Glomerular endothelial cell (primary cell): Measurements from ENCODE around the gene ZNF416. TPM values are rescaled to one million over a fixed set of nuclear protein-coding genes. Genes with fewer than 3 reads are reported as not detected.

ENCODE experiments used
- DNase-seq: peaks from one replicate; pipeline ENCODE4 v3.0.0-alpha.2; 2011; ENCODE audit warnings: low read depth, low spot score; ENCODE audit errors: extremely low read depth
- total RNA-seq: library from RNA; depleted of rRNA; stranded (reverse); fragments of >200 nt; gene quantifications from 2 replicates; pipeline ENCODE4 v1.2.3, GENCODE V29; 2015

The ZNF416 gene
- total RNA-seq = 4.4 and 5.0 TPM in 2 replicates

- peak; percentile 92 for DNase-seq
Measured at GRCh38 chr19:57578487-57579205, at the start of gene ZNF416. Gene ZNF416 (minus strand): TSS chr19:57578911. CDS start chr19:57578704, 207 bp downstream.

GRCh38 chr19:57623091-57623490 is 44.4 kb upstream of the ZNF416 start:
- DNase-seq = no peak

- no peak for DNase-seq
Measured at GRCh38 chr19:57620673-57621348, 42.1 kb upstream of the ZNF416 start.

GRCh38 chr19:57615346-57615745 is 36.6 kb upstream of the ZNF416 start:
- no peak for DNase-seq

- peak; percentile 60 for DNase-seq
Measured at GRCh38 chr19:57613941-57614743, 35.4 kb upstream of the ZNF416 start, which contains the start of gene ZNF134. Gene ZNF134 (plus strand): TSS chr19:57614242. CDS start chr19:57619469, 5,227 bp downstream.

GRCh38 chr19:57611113-57611512 is 32.4 kb upstream of the ZNF416 start:
- DNase-seq = no peak

- no peak for DNase-seq
Measured at GRCh38 chr19:57606931-57607330, 28.2 kb upstream of the ZNF416 start.

GRCh38 chr19:57599761-57600383 is 21.2 kb upstream of the ZNF416 start, which contains the start of gene ZNF530:
Gene ZNF530 (plus strand): TSS chr19:57599885. CDS start chr19:57604346, 4,461 bp downstream.
- peak; percentile 55 for DNase-seq

GRCh38 chr19:57599377-57599760 is 20.7 kb upstream of the ZNF416 start:
- no peak for DNase-seq

- no peak for DNase-seq
Measured at GRCh38 chr19:57587529-57587928, 8.8 kb upstream of the ZNF416 start.

GRCh38 chr19:57583521-57584416 is 5.1 kb upstream of the ZNF416 start, which contains the start of gene ZIK1:
Gene ZIK1 (plus strand): TSS chr19:57584145. CDS start chr19:57584357, 212 bp downstream.
- peak; percentile 37 for DNase-seq

- DNase-seq = no peak
Measured at GRCh38 chr19:57583104-57583520, 4.4 kb upstream of the ZNF416 start.

GRCh38 chr19:57576661-57577060 is 2.0 kb downstream of the ZNF416 start:
- DNase-seq = no peak

GRCh38 chr19:57572415-57572947 is 6.2 kb downstream of the ZNF416 start:
- DNase-seq = no peak

GRCh38 chr19:57570707-57571106 is 8.0 kb downstream of the ZNF416 start:
- no peak for DNase-seq

- peak; percentile 31 for DNase-seq
Measured at GRCh38 chr19:57566396-57567265, 12.1 kb downstream of the ZNF416 start.

GRCh38 chr19:57563547-57563946 is 15.2 kb downstream of the ZNF416 start:
- DNase-seq = no peak

GRCh38 chr19:57560049-57560491 is 18.6 kb downstream of the ZNF416 start:
- DNase-seq = no peak
